ENCODE results near the gene VASP. TPM values are rescaled to one million over a fixed set of nuclear protein-coding genes. Genes with fewer than 3 reads are reported as not detected.

The VASP gene
- total RNA-seq, 1 experiment from 2014 or later, result 102 TPM

GRCh38 chr19:45553464-45553863 is 46.2 kb downstream of the VASP start:
- intact Hi-C loops (cut with micrococcal nuclease; ENCODE audit: unreplicated experiment), result no loop called here
- POLR2A ChIA-PET (ENCODE audit: low non-redundant PET), result no interaction called here
- BruUV-seq (replicated peaks), result no TSS peak

GRCh38 chr19:45554481-45554880 is 47.2 kb downstream of the VASP start:
- no peak for DNase-seq (ENCODE audit: low spot score)
- no TSS peak for BruUV-seq (replicated peaks)
- TF ChIP-seq EZH2 (IDR thresholded peaks at IDR 0.05; ENCODE audit: borderline replicate concordance, low read depth, low read length, poor library complexity, severe bottlenecking), result no peak
- no peak for TF ChIP-seq CTCF (conservative IDR thresholded peaks at IDR 0.05; ENCODE audit: low read depth, low read length)
- ChIA-PET CTCF (no interaction called here), POLR2A (ENCODE audit: low non-redundant PET) (no interaction called here)
- no peak overlapping the region for H3K4me3 ChIP-seq (ENCODE audit: low read depth, low read length, poor library complexity, severe bottlenecking)
- H3K9me3 ChIP-seq (ENCODE audit: low read depth, low read length, poor library complexity, severe bottlenecking), result no peaks in the 10 kb centered on the region
- no peaks in the 10 kb centered on the region for H3K27me3 ChIP-seq (replicated peaks; ENCODE audit: insufficient read depth, low read depth, low read length, poor library complexity)
- no peaks in the 10 kb centered on the region for H3K36me3 ChIP-seq (ENCODE audit: insufficient read depth, low read length, poor library complexity, severe bottlenecking)
- intact Hi-C loops (cut with micrococcal nuclease; ENCODE audit: unreplicated experiment), result no loop called here
- H3K4me1 ChIP-seq (ENCODE audit: insufficient read depth, low read length, poor library complexity, severe bottlenecking), result no peaks in the 10 kb centered on the region
- no peak overlapping the region for H3K27ac ChIP-seq (ENCODE audit: low read depth, low read length, poor library complexity, severe bottlenecking)

More at GRCh38 chr19:45553464-45553863, 46.2 kb downstream of the VASP start:
- Histone ChIP-seq H3K27ac (ENCODE audit: low read depth, low read length, poor library complexity, severe bottlenecking) (no peak overlapping the region), H3K36me3 (ENCODE audit: insufficient read depth, low read length, poor library complexity, severe bottlenecking) (no peaks in the 10 kb centered on the region), H3K4me3 (ENCODE audit: low read depth, low read length, poor library complexity, severe bottlenecking) (no peak overlapping the region), H3K9me3 (ENCODE audit: low read depth, low read length, poor library complexity, severe bottlenecking) (no peaks in the 10 kb centered on the region), H3K4me1 (ENCODE audit: insufficient read depth, low read length, poor library complexity, severe bottlenecking) (no peaks in the 10 kb centered on the region), H3K27me3 (replicated peaks; ENCODE audit: insufficient read depth, low read depth, low read length, poor library complexity) (no peaks in the 10 kb centered on the region)
- DNase-seq (ENCODE audit: low spot score), result no peak
- TF ChIP-seq CTCF (conservative IDR thresholded peaks at IDR 0.05; ENCODE audit: low read depth, low read length), result no peak
- TF ChIP-seq EZH2 (IDR thresholded peaks at IDR 0.05; ENCODE audit: borderline replicate concordance, low read depth, low read length, poor library complexity, severe bottlenecking), result no peak
- CTCF ChIA-PET, result no interaction called here

GRCh38 chr19:45556835-45557234 is 49.6 kb downstream of the VASP start:
- Histone ChIP-seq H3K9me3 (ENCODE audit: low read depth, low read length, poor library complexity, severe bottlenecking) (no peaks in the 10 kb centered on the region), H3K4me3 (ENCODE audit: low read depth, low read length, poor library complexity, severe bottlenecking) (no peak overlapping the region), H3K27me3 (replicated peaks; ENCODE audit: insufficient read depth, low read depth, low read length, poor library complexity) (no peaks in the 10 kb centered on the region), H3K36me3 (ENCODE audit: insufficient read depth, low read length, poor library complexity, severe bottlenecking) (no peaks in the 10 kb centered on the region), H3K27ac (ENCODE audit: low read depth, low read length, poor library complexity, severe bottlenecking) (no peak overlapping the region), H3K4me1 (ENCODE audit: insufficient read depth, low read length, poor library complexity, severe bottlenecking) (no peaks in the 10 kb centered on the region)
- no peak for DNase-seq (ENCODE audit: low spot score)
- BruUV-seq (replicated peaks), result no TSS peak
- POLR2A ChIA-PET (ENCODE audit: low non-redundant PET), result no interaction called here
- CTCF ChIA-PET, result no interaction called here
- TF ChIP-seq EZH2 (IDR thresholded peaks at IDR 0.05; ENCODE audit: borderline replicate concordance, low read depth, low read length, poor library complexity, severe bottlenecking) (no peak), CTCF (conservative IDR thresholded peaks at IDR 0.05; ENCODE audit: low read depth, low read length) (no peak)
- intact Hi-C loops (cut with micrococcal nuclease; ENCODE audit: unreplicated experiment), result no loop called here

Data from A673 (cell line).